ENCODE measurements around the gene USP14. TPM values are rescaled to one million over a fixed set of nuclear protein-coding genes. Genes with fewer than 3 reads are reported as not detected.

The USP14 gene
- total RNA-seq, 1 experiment from 2014 or later: 83.8 TPM

GRCh38 chr18:231563-231962 lies 73.2 kb downstream of the USP14 start:
- ChIA-PET CTCF (no interaction called here), POLR2A (ENCODE audit: unreplicated experiment) (no interaction called here)
- no peaks in the 10 kb centered on the region for H3K9me3 ChIP-seq (ENCODE audit: insufficient read depth, low read depth)
- no peak for DNase-seq
- H4K20me1 ChIP-seq (ENCODE audit: insufficient read depth): no peaks in the 10 kb centered on the region
- no peaks in the 10 kb centered on the region for H3K36me3 ChIP-seq (ENCODE audit: low read depth)
- no peak overlapping the region for H3K4me2 ChIP-seq
- H3K4me1 ChIP-seq (replicated peaks; ENCODE audit: insufficient read depth): no peaks in the 10 kb centered on the region
- TF ChIP-seq CTCF (conservative IDR thresholded peaks at IDR 0.05) (no peak), EZH2 (IDR thresholded peaks at IDR 0.05; ENCODE audit: low read depth) (no peak)
- H3K79me2 ChIP-seq (ENCODE audit: low read depth): no peaks in the 10 kb centered on the region
- H3K9me2 ChIP-seq (ENCODE audit: insufficient read depth): no peaks in the 10 kb centered on the region
- no peaks in the 10 kb centered on the region for H3K27me3 ChIP-seq (ENCODE audit: insufficient read depth, low read depth)
- no peak overlapping the region for H2AFZ ChIP-seq
- H3K27ac ChIP-seq: no peak overlapping the region
- no peak overlapping the region for H3K4me3 ChIP-seq
- no TSS peak for BruUV-seq (replicated peaks)
- intact Hi-C loops (cut with micrococcal nuclease; ENCODE audit: unreplicated experiment): no loop called here
- no peaks in the 10 kb centered on the region for H3F3A ChIP-seq (ENCODE audit: insufficient read depth, low read depth)

- no peaks in the 10 kb centered on the region for H4K20me1 ChIP-seq (ENCODE audit: insufficient read depth)
- no peaks in the 10 kb centered on the region for H3F3A ChIP-seq (ENCODE audit: insufficient read depth, low read depth)
- TF ChIP-seq CTCF (conservative IDR thresholded peaks at IDR 0.05) (no peak), EZH2 (IDR thresholded peaks at IDR 0.05; ENCODE audit: low read depth) (no peak)
- H3K79me2 ChIP-seq (ENCODE audit: low read depth): no peaks in the 10 kb centered on the region
- no peak overlapping the region for H2AFZ ChIP-seq
- BruUV-seq (replicated peaks): no TSS peak
- no peaks in the 10 kb centered on the region for H3K9me3 ChIP-seq (ENCODE audit: insufficient read depth, low read depth)
- no peaks in the 10 kb centered on the region for H3K9me2 ChIP-seq (ENCODE audit: insufficient read depth)
- intact Hi-C loops (cut with micrococcal nuclease; ENCODE audit: unreplicated experiment): no loop called here
- CTCF ChIA-PET: no interaction called here
- POLR2A ChIA-PET (ENCODE audit: unreplicated experiment): no interaction called here
- no peak overlapping the region for H3K4me2 ChIP-seq
- no peak for DNase-seq
- H3K4me1 ChIP-seq (replicated peaks; ENCODE audit: insufficient read depth): no peaks in the 10 kb centered on the region
- H3K27me3 ChIP-seq (ENCODE audit: insufficient read depth, low read depth): no peaks in the 10 kb centered on the region
- no peaks in the 10 kb centered on the region for H3K36me3 ChIP-seq (ENCODE audit: low read depth)
- H3K4me3 ChIP-seq: no peak overlapping the region
- no peak overlapping the region for H3K27ac ChIP-seq
These were observed 81.8 kb downstream of the USP14 start for GRCh38 chr18:240175-240574.

GRCh38 chr18:245282-245847 lies 87.0 kb downstream of the USP14 start:
- H3K27me3 ChIP-seq (ENCODE audit: insufficient read depth, low read depth): no peaks in the 10 kb centered on the region
- H3K4me2 ChIP-seq: no peak overlapping the region
- H4K20me1 ChIP-seq (ENCODE audit: insufficient read depth): no peaks in the 10 kb centered on the region
- no peak overlapping the region for H3K27ac ChIP-seq
- ChIA-PET POLR2A (ENCODE audit: unreplicated experiment) (no interaction called here), CTCF (no interaction called here)
- intact Hi-C loops (cut with micrococcal nuclease; ENCODE audit: unreplicated experiment): no loop called here
- H2AFZ ChIP-seq: no peak overlapping the region
- no peak overlapping the region for H3K4me3 ChIP-seq
- H3K4me1 ChIP-seq (replicated peaks; ENCODE audit: insufficient read depth): no peaks in the 10 kb centered on the region
- no peaks in the 10 kb centered on the region for H3K9me3 ChIP-seq (ENCODE audit: insufficient read depth, low read depth)
- no peaks in the 10 kb centered on the region for H3F3A ChIP-seq (ENCODE audit: insufficient read depth, low read depth)
- no peaks in the 10 kb centered on the region for H3K9me2 ChIP-seq (ENCODE audit: insufficient read depth)
- no peaks in the 10 kb centered on the region for H3K79me2 ChIP-seq (ENCODE audit: low read depth)
- H3K36me3 ChIP-seq (ENCODE audit: low read depth): peaks cover 22% of the 10 kb centered on the region
- TF ChIP-seq EZH2 (IDR thresholded peaks at IDR 0.05; ENCODE audit: low read depth) (no peak), CTCF (conservative IDR thresholded peaks at IDR 0.05) (no peak)
- no TSS peak for BruUV-seq (replicated peaks)
- DNase-seq: no peak
